ENCODE results near the gene TXNDC5.

GRCh38 chr6:7893342-7893741, 17.2 kb downstream of the TXNDC5 start:
- TF ChIP-seq, protein P1, sequence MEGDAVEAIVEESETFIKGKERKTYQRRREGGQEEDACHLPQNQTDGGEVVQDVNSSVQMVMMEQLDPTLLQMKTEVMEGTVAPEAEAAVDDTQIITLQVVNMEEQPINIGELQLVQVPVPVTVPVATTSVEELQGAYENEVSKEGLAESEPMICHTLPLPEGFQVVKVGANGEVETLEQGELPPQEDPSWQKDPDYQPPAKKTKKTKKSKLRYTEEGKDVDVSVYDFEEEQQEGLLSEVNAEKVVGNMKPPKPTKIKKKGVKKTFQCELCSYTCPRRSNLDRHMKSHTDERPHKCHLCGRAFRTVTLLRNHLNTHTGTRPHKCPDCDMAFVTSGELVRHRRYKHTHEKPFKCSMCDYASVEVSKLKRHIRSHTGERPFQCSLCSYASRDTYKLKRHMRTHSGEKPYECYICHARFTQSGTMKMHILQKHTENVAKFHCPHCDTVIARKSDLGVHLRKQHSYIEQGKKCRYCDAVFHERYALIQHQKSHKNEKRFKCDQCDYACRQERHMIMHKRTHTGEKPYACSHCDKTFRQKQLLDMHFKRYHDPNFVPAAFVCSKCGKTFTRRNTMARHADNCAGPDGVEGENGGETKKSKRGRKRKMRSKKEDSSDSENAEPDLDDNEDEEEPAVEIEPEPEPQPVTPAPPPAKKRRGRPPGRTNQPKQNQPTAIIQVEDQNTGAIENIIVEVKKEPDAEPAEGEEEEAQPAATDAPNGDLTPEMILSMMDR (IDR thresholded peaks at IDR 0.05), result no peak
- TF ChIP-seq POLR2A (IDR thresholded peaks at IDR 0.05), result no peak
